ENCODE data around the gene NFYA. TPM values are rescaled to one million over a fixed set of nuclear protein-coding genes. Genes with fewer than 3 reads are reported as not detected.
A peak's percentile ranks its signal among the peaks of the same experiment; 100 is the strongest.

Gene NFYA
- total RNA-seq, 1 donor from 2014 or later = 27.8 TPM

- Histone ChIP-seq H3K4me1 (ENCODE audit: insufficient read depth, low read length) (no peaks in the 10 kb centered on the region), H3K27ac (ENCODE audit: low read depth, low read length) (no peak overlapping the region), H3K4me2 (ENCODE audit: low read length) (no peak overlapping the region), H3K4me3 (ENCODE audit: insufficient read depth, low read depth, low read length) (no peak overlapping the region), H3K9me3 (ENCODE audit: insufficient read depth, low read depth, low read length) (no peaks in the 10 kb centered on the region), H3K79me2 (ENCODE audit: insufficient read depth, low read length) (no peaks in the 10 kb centered on the region), H4K20me1 (ENCODE audit: insufficient read depth, low read length) (no peaks in the 10 kb centered on the region), H3K36me3 (ENCODE audit: insufficient read depth, low read length) (peaks cover 4% of the 10 kb centered on the region), H3K27me3 (ENCODE audit: insufficient read depth, low read length) (no peaks in the 10 kb centered on the region), H2AFZ (ENCODE audit: low read depth, low read length) (no peak overlapping the region), H3K9ac (ENCODE audit: low read length) (no peak overlapping the region)
- FAIRE-seq (no peak), DNase-seq (ENCODE audit: low read depth) (no peak)
- TF ChIP-seq EZH2 (IDR thresholded peaks at IDR 0.05; ENCODE audit: insufficient read depth, low read length) = no peak
- TF ChIP-seq CTCF (IDR thresholded peaks at IDR 0.05; ENCODE audit: insufficient read depth, low read depth, low read length) = no peak
- no peaks in the 10 kb centered on the region for H3K27me3 Mint-ChIP-seq (ENCODE audit: low read depth, unreplicated experiment)
- H3K36me3 Mint-ChIP-seq (ENCODE audit: low read depth, unreplicated experiment) = no peaks in the 10 kb centered on the region
- H3K27ac Mint-ChIP-seq (ENCODE audit: unreplicated experiment) = no peak overlapping the region
- no peak overlapping the region for H3K4me3 Mint-ChIP-seq (ENCODE audit: unreplicated experiment)
- peaks cover 4% of the 10 kb centered on the region for H3K4me1 Mint-ChIP-seq (ENCODE audit: low read depth, unreplicated experiment)
- no peaks in the 10 kb centered on the region for H3K9me3 Mint-ChIP-seq (ENCODE audit: unreplicated experiment)
Observed at GRCh38 chr6:41065550-41066026, 7.2 kb upstream of the NFYA start.

GRCh38 chr6:41066867-41067304, 5.9 kb upstream of the NFYA start:
- no peak overlapping the region for H2AFZ ChIP-seq (ENCODE audit: low read depth, low read length)
- H3K4me1 ChIP-seq (ENCODE audit: insufficient read depth, low read length) = no peaks in the 10 kb centered on the region
- H3K9me3 ChIP-seq (ENCODE audit: insufficient read depth, low read depth, low read length) = no peaks in the 10 kb centered on the region
- no peaks in the 10 kb centered on the region for H3K79me2 ChIP-seq (ENCODE audit: insufficient read depth, low read length)
- no peak overlapping the region for H3K4me3 ChIP-seq (ENCODE audit: insufficient read depth, low read depth, low read length)
- no peaks in the 10 kb centered on the region for H3K27me3 ChIP-seq (ENCODE audit: insufficient read depth, low read length)
- no peak overlapping the region for H3K27ac ChIP-seq (ENCODE audit: low read depth, low read length)
- Mint-ChIP-seq H3K9me3 (ENCODE audit: unreplicated experiment) (no peaks in the 10 kb centered on the region), H3K4me1 (ENCODE audit: low read depth, unreplicated experiment) (peaks cover 4% of the 10 kb centered on the region), H3K36me3 (ENCODE audit: low read depth, unreplicated experiment) (no peaks in the 10 kb centered on the region), H3K27me3 (ENCODE audit: low read depth, unreplicated experiment) (no peaks in the 10 kb centered on the region), H3K27ac (ENCODE audit: unreplicated experiment) (no peak overlapping the region), H3K4me3 (ENCODE audit: unreplicated experiment) (no peak overlapping the region)
- no peak overlapping the region for H3K4me2 ChIP-seq (ENCODE audit: low read length)
- peak; percentile 51 for DNase-seq (ENCODE audit: low read depth)
- no peaks in the 10 kb centered on the region for H4K20me1 ChIP-seq (ENCODE audit: insufficient read depth, low read length)
- TF ChIP-seq EZH2 (IDR thresholded peaks at IDR 0.05; ENCODE audit: insufficient read depth, low read length) (no peak), CTCF (IDR thresholded peaks at IDR 0.05; ENCODE audit: insufficient read depth, low read depth, low read length) (peak; percentile 94)
- H3K9ac ChIP-seq (ENCODE audit: low read length) = no peak overlapping the region
- peak; percentile 50 for FAIRE-seq
- H3K36me3 ChIP-seq (ENCODE audit: insufficient read depth, low read length) = peaks cover 4% of the 10 kb centered on the region

GRCh38 chr6:41071501-41071922, 1.3 kb upstream of the NFYA start:
- peaks cover 34% of the 10 kb centered on the region for H3K79me2 ChIP-seq (ENCODE audit: insufficient read depth, low read length)
- FAIRE-seq = no peak

More at GRCh38 chr6:41071501-41071922, 1.3 kb upstream of the NFYA start:
- peak overlapping the region; percentile 87 for H2AFZ ChIP-seq (ENCODE audit: low read depth, low read length)
- no peak for DNase-seq (ENCODE audit: low read depth)
- Mint-ChIP-seq H3K27me3 (ENCODE audit: low read depth, unreplicated experiment) (no peaks in the 10 kb centered on the region), H3K27ac (ENCODE audit: unreplicated experiment) (peak overlapping the region; percentile 93), H3K9me3 (ENCODE audit: unreplicated experiment) (no peaks in the 10 kb centered on the region), H3K4me1 (ENCODE audit: low read depth, unreplicated experiment) (peaks cover 19% of the 10 kb centered on the region), H3K4me3 (ENCODE audit: unreplicated experiment) (peak overlapping the region; percentile 92), H3K36me3 (ENCODE audit: low read depth, unreplicated experiment) (no peaks in the 10 kb centered on the region)
- TF ChIP-seq CTCF (IDR thresholded peaks at IDR 0.05; ENCODE audit: insufficient read depth, low read depth, low read length) (no peak), EZH2 (IDR thresholded peaks at IDR 0.05; ENCODE audit: insufficient read depth, low read length) (no peak)
- H3K27me3 ChIP-seq (ENCODE audit: insufficient read depth, low read length) = no peaks in the 10 kb centered on the region
- no peaks in the 10 kb centered on the region for H3K9me3 ChIP-seq (ENCODE audit: insufficient read depth, low read depth, low read length)
- peaks cover 7% of the 10 kb centered on the region for H3K36me3 ChIP-seq (ENCODE audit: insufficient read depth, low read length)
- H4K20me1 ChIP-seq (ENCODE audit: insufficient read depth, low read length) = peaks cover 27% of the 10 kb centered on the region
- H3K27ac ChIP-seq (ENCODE audit: low read depth, low read length) = peak overlapping the region; percentile 93
- peak overlapping the region; percentile 99 for H3K4me2 ChIP-seq (ENCODE audit: low read length)
- peaks cover 9% of the 10 kb centered on the region for H3K4me1 ChIP-seq (ENCODE audit: insufficient read depth, low read length)
- H3K4me3 ChIP-seq (ENCODE audit: insufficient read depth, low read depth, low read length) = peak overlapping the region; percentile 90
- peak overlapping the region; percentile 99 for H3K9ac ChIP-seq (ENCODE audit: low read length)

All from astrocyte (in vitro differentiated cells and primary cell).